HG03066 (cell line): ENCODE results near the gene ZFYVE9.
"Not testable (repeated sequence)": the region's sequence is repeated elsewhere in the genome, so short reads cannot be mapped to it uniquely, and the experiment has no call there.

ENCODE experiments used
- ATAC-seq: cut with Tn5 transposase; IDR thresholded peaks from one replicate; pipeline ENCODE4 v1.9.1; 2021; ENCODE audit warnings: low read depth; ENCODE audit not compliant: unreplicated experiment

Gene ZFYVE9

DNA sequence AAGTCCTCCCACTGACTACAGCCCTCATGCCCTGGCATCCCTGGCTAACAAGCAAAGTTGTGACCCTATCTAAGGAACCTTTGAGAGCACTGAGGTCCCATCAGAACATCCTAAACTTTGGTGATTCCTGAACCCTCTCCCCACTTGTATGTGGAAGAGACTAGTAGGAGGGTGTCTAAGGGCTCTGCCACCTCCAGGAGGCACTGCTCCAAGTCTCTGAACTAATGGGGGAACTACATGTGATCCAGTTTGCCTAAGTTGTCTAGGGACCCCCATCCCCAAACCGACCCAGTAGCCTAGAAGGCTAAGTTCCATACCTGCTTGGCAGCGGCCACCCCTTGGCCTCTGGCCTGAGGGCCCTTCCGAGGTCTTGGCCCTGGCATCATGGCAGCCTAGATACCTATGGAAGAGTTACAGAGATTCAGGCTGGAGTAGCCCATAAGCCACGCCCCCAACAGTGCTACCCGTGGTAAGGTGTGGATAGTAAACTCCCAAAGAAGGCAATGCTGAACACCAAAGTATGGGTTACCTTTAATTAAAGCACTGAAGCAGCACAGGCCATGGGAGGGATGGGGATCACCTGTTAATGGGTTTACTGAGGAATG, 222.4 kb downstream of the ZFYVE9 start:
- ATAC-seq = no peak

DNA sequence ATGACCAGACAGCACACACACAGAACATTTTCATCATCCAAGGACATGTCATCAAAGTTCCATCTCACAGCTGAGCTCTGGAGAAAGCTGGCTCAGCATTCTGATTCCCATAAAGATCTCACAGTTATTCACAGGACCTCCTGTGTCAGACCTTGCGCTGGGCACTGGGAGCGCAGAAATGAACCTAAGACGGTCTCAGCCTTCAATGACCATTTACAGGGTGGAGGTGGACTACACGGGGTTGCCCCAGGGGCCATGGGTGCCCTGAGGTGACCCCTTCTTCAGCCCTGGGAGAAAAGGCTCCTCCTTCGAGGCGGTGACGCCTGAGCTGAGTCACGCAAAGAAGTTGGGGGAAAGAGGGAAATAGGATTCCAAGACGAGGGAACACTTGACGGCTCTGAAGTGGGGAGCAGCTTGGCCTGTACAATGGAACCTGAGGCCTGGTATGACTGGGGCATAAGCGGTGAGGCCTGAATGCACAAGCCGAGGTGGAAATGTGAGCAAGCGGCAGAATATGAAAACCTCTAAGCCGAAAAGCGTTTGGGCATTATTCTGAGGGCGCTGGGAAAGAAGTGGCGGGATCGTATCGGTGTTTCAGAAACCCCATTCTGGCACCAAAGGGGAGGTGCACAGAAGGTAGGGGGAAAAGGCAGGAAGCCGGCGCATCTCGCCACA, 223.3 kb downstream of the ZFYVE9 start:
- ATAC-seq = no peak

GRCh38 chr1:52365746-52366516, 224.0 kb downstream of the ZFYVE9 start, which contains the start of gene CC2D1B:
Gene CC2D1B, minus strand, starts transcription at chr1:52366205. Its CDS starts 1,585 bp downstream, at chr1:52364620.
- ATAC-seq = peak; percentile 91

DNA sequence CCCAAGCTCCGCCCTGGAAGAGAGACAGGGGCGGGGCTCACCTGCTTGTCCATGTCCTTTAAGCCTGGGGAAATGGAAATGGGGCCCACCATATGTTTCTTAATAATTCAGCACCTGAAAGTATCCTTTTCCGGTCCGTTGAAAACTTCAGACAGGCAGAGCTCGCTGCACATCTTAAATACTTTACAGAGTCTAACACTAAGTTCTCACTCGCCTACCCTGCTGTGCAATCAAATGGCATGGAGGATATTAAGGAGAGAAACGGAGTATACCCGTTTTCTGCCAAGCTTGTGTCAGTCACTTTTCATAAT, 224.6 kb downstream of the ZFYVE9 start:
- no peak for ATAC-seq

DNA sequence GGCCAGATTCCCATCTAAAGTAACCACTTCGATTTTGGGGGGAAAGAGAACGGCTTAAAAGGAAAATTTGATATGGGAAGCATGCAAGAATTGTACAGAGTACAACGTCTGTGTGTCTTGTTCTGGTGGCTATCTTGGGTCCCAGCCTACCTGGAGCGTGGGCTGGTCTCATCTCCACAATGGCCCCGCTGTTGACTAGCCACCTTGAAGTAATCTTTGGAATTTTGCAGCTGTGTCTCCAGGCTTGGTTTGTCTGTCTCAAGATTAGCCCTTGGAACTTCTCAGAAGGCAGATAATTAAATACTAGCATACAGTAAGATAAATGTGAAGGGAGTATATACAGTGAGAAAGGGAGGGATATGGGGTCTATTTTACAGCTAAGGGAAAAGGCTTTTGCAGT, 225.4 kb downstream of the ZFYVE9 start:
- no peak for ATAC-seq

DNA sequence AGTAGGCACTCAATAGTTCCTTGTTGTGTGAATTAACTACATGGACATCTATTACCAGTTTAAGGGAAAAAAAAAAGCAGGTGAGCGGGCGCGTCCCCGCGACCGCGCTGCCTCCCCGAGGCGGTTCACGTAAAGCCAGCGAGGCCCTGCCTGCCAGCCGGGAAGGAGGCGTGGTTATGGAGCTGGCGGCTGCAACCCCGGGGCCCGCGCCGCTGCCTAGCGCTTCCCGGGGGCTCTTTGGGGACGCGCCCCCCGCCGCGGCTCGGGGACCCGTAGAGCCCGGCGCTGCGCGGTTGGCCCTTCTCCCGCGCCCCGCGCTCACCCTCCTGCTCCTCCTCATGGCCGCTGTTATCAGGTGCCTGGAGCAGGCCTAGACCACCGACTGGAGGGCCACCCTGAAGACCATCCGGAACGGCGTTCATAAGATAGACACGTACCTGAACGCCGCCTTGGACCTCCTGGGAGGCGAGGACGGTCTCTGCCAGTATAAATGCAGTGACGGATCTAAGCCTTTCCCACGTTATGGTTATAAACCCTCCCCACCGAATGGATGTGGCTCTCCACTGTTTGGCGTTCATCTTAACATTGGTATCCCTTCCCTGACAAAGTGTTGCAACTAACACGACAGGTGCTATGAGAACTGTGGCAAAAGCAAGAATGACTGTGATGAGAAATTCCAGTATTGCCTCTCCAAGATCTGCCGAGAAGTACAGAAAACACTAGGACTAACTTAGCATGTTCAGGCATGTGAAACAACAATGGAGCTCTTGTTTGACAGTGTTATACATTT, 226.7 kb downstream of the ZFYVE9 start:
- ATAC-seq = no peak

GRCh38 chr1:52369851-52370250, 228.0 kb downstream of the ZFYVE9 start:
- ATAC-seq = not testable (repeated sequence)

DNA sequence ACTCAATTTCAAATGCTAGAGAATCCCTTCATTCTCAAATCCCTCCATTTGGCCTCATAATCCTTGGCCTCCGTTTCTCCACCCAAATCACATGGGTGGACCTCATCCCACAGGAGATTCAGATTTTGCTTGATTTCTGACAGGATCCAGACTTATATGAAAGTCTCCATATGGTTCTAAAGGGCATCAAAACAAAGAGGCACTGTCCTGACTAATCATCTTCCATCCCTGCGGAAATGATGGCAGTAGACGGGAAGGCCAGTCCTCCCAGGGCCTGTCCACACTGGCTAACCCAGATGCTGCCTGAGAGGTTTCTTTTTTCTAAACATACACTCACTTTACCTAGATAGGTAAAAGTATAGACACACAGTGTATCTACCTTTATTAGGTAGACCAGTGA, 243.5 kb downstream of the ZFYVE9 start:
- no peak for ATAC-seq

GRCh38 chr1:52386458-52386857, 244.6 kb downstream of the ZFYVE9 start:
- ATAC-seq = no peak

DNA sequence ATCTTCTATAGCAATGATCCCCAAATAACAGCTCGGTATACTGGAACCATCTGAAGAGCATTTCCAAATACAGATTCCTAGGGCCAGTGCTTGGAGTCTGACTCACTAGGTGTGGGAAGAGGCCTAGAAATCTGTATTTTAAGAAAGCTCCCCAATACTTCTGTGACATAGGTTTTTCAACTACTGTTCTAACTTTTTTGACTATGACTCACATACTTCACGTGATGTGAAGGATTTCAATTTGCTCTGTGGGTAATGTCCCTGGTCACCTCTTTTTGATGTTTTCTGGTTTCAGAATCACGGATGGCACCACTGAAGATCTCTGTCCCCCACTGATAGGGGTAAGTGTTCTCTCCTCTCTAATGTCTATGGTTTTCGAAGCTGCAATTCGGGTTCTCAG, 251.3 kb downstream of the ZFYVE9 start:
- no peak for ATAC-seq
